B cell (primary cell): ENCODE data around the gene LRRC4C.

Source experiments
- EZH2 ChIP-seq: IDR thresholded peaks from 2 replicates; pipeline ENCODE4 v1.6.1; 2012; ENCODE audit warnings: borderline replicate concordance, low read depth, mild to moderate bottlenecking, moderate library complexity, low read length; ENCODE audit not compliant: insufficient read depth, poor library complexity, severe bottlenecking
- TF ChIP-seq, protein P1 (sequence below): fragments of 200-600 bp; IDR thresholded peaks from one replicate; pipeline ENCODE4 v1.8.0; 2022; ENCODE audit warnings: antibody characterized with exemption, mild to moderate bottlenecking

GRCh38 chr11:41225856-41226633 is 233.4 kb downstream of the LRRC4C start:
- TF ChIP-seq EZH2, result no peak
- TF ChIP-seq, protein P1, sequence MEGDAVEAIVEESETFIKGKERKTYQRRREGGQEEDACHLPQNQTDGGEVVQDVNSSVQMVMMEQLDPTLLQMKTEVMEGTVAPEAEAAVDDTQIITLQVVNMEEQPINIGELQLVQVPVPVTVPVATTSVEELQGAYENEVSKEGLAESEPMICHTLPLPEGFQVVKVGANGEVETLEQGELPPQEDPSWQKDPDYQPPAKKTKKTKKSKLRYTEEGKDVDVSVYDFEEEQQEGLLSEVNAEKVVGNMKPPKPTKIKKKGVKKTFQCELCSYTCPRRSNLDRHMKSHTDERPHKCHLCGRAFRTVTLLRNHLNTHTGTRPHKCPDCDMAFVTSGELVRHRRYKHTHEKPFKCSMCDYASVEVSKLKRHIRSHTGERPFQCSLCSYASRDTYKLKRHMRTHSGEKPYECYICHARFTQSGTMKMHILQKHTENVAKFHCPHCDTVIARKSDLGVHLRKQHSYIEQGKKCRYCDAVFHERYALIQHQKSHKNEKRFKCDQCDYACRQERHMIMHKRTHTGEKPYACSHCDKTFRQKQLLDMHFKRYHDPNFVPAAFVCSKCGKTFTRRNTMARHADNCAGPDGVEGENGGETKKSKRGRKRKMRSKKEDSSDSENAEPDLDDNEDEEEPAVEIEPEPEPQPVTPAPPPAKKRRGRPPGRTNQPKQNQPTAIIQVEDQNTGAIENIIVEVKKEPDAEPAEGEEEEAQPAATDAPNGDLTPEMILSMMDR, result no peak
